Measurements from ENCODE around the gene LDLRAD4. TPM values are rescaled to one million over a fixed set of nuclear protein-coding genes. Genes with fewer than 3 reads are reported as not detected.

Gene LDLRAD4
- total RNA-seq, 4 donors from 2014 or later, result 20.4 to 40.4 (median 35.3) TPM

GRCh38 chr18:13401826-13402225, 183.3 kb downstream of the LDLRAD4 start:
- Histone ChIP-seq H3K36me3 (peaks cover 0 to 6% (median 5%) of the 10 kb centered on the region in 4 donors), H3K9me3 (no peaks in the 10 kb centered on the region), H3K4me1 (peaks cover 0 to 4% (median 2%) of the 10 kb centered on the region in 4 donors), H3K27ac (replicated peaks in 1 of 4) (no peak overlapping the region), H3K27me3 (no peaks in the 10 kb centered on the region), H3K4me3 (no peak overlapping the region)
- 87% methylated on average over 10 of the region's 10 CpGs for WGBS
- no peak for TF ChIP-seq EP300 (IDR thresholded peaks at IDR 0.05)
- TF ChIP-seq POLR2A (IDR thresholded peaks at IDR 0.05; ENCODE audit: low read depth), result no peak
- no peak for TF ChIP-seq CTCF (IDR thresholded peaks at IDR 0.05)
- no peak for TF ChIP-seq POLR2AphosphoS5 (IDR thresholded peaks at IDR 0.05)
- DNase-seq (ENCODE audit: extremely low spot score), result no peak
- intact Hi-C loops (cut with DNase I), result no loop called here

DNA sequence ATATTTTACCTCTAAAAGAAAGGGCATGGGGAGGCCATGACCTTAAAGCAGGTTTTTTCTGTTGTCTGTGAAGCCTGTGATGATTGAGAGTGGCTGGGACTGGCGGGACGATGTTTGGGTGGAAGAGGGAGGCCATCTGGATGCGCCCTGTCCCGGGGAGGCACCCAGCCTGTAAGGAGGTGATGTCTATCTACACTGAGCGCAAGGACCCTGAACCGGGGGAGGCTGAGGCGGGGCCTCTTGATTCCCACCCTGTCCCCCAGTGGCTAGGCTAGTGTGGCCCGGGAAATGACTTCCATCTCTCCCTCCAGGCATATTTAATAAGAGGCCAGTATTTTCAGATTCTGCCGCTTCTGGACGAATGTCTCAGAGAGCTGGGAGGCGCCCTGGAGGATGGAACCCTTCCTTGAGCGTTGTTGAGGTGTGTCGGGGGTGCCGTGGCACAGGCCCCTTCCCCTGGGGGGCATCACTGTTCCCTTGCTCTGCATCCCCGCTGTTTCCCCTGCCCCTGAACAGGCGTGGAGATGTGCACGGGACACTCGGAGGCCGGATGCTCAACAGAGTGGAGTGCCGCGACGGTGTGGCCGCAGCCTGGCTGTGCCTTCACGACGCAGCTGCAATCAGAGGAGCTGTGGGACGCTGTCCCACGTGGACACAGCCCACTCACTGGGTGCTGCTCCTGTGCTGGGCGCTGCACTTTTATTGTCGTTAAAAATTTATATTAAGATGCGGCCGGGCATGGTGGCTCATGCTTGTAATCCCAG, 185.4 kb downstream of the LDLRAD4 start:
- whole genome bisulfite sequencing, result 90% methylated on average over 15 of the region's 31 CpGs
- Histone ChIP-seq H3K4me3 (no peak overlapping the region), H3K27ac (replicated peaks in 1 of 4) (no peak overlapping the region), H3K4me1 (peaks cover 0 to 4% (median 2%) of the 10 kb centered on the region in 4 donors), H3K36me3 (peaks cover 0 to 5% (median 3%) of the 10 kb centered on the region in 4 donors), H3K27me3 (no peaks in the 10 kb centered on the region), H3K9me3 (no peaks in the 10 kb centered on the region)
- DNase-seq (ENCODE audit: extremely low spot score), result no peak
- intact Hi-C loops (cut with DNase I), result no loop called here
- no peak for TF ChIP-seq CTCF (IDR thresholded peaks at IDR 0.05)
- TF ChIP-seq EP300 (IDR thresholded peaks at IDR 0.05), result no peak

- WGBS, result 95% methylated on average over 17 of the region's 17 CpGs
- Histone ChIP-seq H3K4me3 (no peak overlapping the region), H3K36me3 (peaks cover 0 to 5% (median 3%) of the 10 kb centered on the region in 4 donors), H3K27me3 (no peaks in the 10 kb centered on the region), H3K9me3 (no peaks in the 10 kb centered on the region), H3K4me1 (peaks cover 0 to 4% (median 0%) of the 10 kb centered on the region in 4 donors), H3K27ac (replicated peaks in 1 of 4) (no peak overlapping the region)
- TF ChIP-seq POLR2AphosphoS5 (IDR thresholded peaks at IDR 0.05) (no peak), CTCF (IDR thresholded peaks at IDR 0.05) (no peak), EP300 (IDR thresholded peaks at IDR 0.05) (no peak), POLR2A (IDR thresholded peaks at IDR 0.05; ENCODE audit: low read depth) (no peak)
- no peak for DNase-seq (ENCODE audit: extremely low spot score)
- intact Hi-C loops (cut with DNase I), result loop anchor here (5.0 kb wide), 1 partner anchor 48 kb away; no protein-coding TSS in a partner anchor
Measured at GRCh38 chr18:13405305-13406038, 186.9 kb downstream of the LDLRAD4 start.

- no peak for DNase-seq (ENCODE audit: extremely low spot score)
- TF ChIP-seq CTCF (IDR thresholded peaks at IDR 0.05) (no peak), EP300 (IDR thresholded peaks at IDR 0.05) (no peak), POLR2AphosphoS5 (IDR thresholded peaks at IDR 0.05) (no peak), POLR2A (IDR thresholded peaks at IDR 0.05; ENCODE audit: low read depth) (no peak)
- WGBS, result 85% methylated on average over 6 of the region's 9 CpGs
- Histone ChIP-seq H3K9me3 (no peaks in the 10 kb centered on the region), H3K4me3 (no peak overlapping the region), H3K36me3 (peaks cover 0 to 5% (median 3%) of the 10 kb centered on the region in 4 donors), H3K27ac (replicated peaks in 1 of 4) (no peak overlapping the region), H3K27me3 (no peaks in the 10 kb centered on the region), H3K4me1 (peaks cover 0 to 4% (median 0%) of the 10 kb centered on the region in 4 donors)
- intact Hi-C loops (cut with DNase I), result loop anchor here (5.0 kb wide), 1 partner anchor 49 kb away; no protein-coding TSS in a partner anchor
Measured at GRCh38 chr18:13406049-13406615, 187.6 kb downstream of the LDLRAD4 start.
